ENCODE results near the gene FAM163A.

DNA sequence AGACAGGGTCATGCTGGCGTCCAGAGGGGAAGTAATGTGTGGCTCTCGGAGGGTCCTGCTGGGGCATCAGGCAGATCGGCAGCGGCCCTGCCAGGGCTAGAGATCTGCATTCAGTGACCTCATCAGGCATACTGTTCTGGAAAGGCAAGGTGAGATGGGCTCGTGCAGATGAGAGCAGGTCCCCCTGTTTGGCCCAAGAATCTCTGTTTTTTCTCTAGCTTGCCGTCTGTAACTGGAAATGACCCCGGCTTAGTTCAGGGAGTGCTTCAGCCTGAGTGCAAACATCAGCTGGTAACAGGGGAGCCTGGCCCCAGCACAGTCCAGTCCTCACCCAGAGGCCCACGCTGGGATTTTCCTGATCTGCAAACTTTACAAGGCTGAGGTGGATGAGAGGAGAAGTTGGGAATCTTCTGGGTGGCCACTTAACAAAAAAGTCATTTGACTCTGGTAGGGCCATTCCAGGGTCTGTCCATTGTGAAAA lies 2.1 kb downstream of the FAM163A start:
- TF ChIP-seq, protein P1, sequence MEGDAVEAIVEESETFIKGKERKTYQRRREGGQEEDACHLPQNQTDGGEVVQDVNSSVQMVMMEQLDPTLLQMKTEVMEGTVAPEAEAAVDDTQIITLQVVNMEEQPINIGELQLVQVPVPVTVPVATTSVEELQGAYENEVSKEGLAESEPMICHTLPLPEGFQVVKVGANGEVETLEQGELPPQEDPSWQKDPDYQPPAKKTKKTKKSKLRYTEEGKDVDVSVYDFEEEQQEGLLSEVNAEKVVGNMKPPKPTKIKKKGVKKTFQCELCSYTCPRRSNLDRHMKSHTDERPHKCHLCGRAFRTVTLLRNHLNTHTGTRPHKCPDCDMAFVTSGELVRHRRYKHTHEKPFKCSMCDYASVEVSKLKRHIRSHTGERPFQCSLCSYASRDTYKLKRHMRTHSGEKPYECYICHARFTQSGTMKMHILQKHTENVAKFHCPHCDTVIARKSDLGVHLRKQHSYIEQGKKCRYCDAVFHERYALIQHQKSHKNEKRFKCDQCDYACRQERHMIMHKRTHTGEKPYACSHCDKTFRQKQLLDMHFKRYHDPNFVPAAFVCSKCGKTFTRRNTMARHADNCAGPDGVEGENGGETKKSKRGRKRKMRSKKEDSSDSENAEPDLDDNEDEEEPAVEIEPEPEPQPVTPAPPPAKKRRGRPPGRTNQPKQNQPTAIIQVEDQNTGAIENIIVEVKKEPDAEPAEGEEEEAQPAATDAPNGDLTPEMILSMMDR (IDR thresholded peaks at IDR 0.05): no peak
- no peak for TF ChIP-seq POLR2A (IDR thresholded peaks at IDR 0.05)

Data from testis (tissue), 2 donors.